Measurements from ENCODE around the gene CNBP.
"Not testable (repeated sequence)": the region's sequence is repeated elsewhere in the genome, so short reads cannot be mapped to it uniquely, and the experiment has no call there.

Gene CNBP

GRCh38 chr3:129184784-129185542, 1.3 kb upstream of the CNBP start:
- not testable (repeated sequence) for DNase-seq

- DNase-seq, result no peak
Observed at GRCh38 chr3:129184396-129184657, 631 bp upstream of the CNBP start.

GRCh38 chr3:129182390-129183185, 1.1 kb downstream of the CNBP start:
- no peak for DNase-seq

- DNase-seq, result no peak
Observed at GRCh38 chr3:129181819-129182218, 1.9 kb downstream of the CNBP start.

DNA sequence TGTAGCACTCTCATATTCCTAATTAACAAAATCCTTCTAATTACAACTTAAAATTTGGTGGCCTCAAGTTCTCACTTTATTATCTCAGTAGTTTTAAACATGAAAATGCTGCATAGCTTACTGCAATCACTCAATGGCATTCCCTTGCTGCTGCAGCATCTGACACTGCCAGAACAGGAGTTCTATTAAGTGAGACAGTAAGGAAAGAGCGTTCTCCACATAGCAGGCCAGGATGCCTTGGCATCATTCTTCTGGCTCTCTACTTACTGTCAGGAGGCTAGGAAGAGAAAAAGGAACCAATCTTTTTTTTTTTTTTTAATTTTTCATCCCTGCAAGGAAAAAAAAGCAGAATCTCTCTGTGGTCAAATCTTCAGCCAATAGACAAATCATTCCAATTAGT, 3.2 kb downstream of the CNBP start:
- no peak for DNase-seq

GRCh38 chr3:129176051-129176450, 7.6 kb downstream of the CNBP start:
- no peak for DNase-seq

DNA sequence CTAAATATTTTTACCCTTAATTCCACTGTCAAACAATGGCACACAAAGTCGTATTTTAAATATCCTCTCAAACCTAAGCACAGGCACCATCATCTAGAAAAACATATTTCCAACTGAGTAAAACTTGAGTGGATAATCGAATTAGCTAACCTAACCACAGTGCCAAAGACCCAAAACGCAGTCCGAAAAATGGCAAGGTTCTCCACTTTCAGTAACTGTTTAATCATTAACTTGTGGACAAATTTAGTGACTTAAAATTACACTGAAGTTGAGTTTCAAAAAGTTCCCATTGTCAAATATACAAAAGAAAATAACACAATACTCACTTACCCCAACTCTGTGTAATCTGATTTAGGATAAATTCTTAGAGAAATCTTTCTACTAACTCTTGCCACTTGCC, 10.0 kb downstream of the CNBP start:
- no peak for DNase-seq

DNA sequence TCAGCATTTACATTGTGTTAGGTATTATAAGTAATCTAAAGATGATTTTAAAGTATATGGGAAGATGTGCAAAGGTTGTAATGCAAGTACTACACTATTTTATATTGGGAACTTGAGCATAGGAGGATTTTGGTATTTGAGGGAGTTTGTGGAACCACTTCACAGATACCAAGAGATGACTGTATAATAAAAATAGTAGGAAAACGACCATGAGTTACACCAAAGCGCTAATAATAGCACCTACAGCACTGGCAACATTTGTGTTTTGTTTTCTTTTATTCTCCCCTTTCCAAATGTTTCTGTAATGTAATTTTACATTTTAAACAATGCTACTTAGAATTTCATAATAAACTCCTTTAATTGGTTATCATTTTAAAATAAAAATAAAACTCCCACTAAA, 10.5 kb downstream of the CNBP start:
- no peak for DNase-seq

- DNase-seq, result no peak
Observed at GRCh38 chr3:129166579-129167332, 16.9 kb downstream of the CNBP start.

DNA sequence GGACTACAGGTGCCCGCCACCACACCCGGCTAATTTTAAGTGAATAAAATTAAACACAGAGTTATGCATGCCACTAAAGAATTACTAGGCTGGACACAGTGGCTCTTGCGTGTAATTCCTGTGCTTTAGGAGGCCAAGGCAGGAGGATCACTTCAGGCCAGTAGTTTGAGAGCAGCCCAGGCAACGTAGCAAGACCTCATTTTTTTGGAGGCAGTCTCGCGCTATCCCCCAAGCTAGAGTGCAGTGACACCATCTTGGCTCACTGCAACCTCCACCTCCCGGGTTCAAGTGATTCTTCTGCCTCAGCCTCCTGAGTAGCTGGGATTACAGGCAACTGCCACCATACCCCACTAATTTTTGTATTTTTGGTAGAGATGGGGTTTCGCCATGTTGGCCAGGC, 18.1 kb downstream of the CNBP start:
- DNase-seq, result not testable (repeated sequence)

GRCh38 chr3:129164500-129164899, 19.2 kb downstream of the CNBP start:
- no peak for DNase-seq

GRCh38 chr3:129162729-129163579, 20.7 kb downstream of the CNBP start:
- DNase-seq, result no peak

- peak; percentile 13 for DNase-seq
Observed at GRCh38 chr3:129161860-129162271, 21.8 kb downstream of the CNBP start.

GRCh38 chr3:129160891-129161859, 22.5 kb downstream of the CNBP start, which contains the start of gene ISY1:
Gene ISY1 (minus strand): TSS chr3:129161063. CDS start chr3:129160975, 88 bp downstream.
- DNase-seq, result peak; percentile 77

DNA sequence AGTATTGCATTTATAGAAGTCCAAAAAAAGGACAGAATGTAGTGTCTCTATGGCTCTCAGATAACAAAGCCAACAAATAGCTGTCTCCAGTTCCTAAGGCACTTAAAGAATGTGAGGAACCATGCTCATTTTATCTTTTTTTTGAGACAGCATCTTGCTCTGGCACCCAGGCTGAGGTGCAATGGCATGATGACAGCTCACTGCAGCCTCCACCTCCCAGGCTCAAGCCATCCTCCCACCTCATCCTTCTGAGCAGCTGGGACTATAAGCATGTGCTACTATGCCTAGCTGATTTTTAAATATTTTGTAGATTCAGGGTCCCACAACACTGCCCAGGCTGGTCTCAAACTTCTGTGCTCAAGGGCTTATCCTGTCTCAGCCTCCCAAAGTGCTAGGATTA, 38.9 kb downstream of the CNBP start:
- no peak for DNase-seq

GRCh38 chr3:129141011-129141410, 42.7 kb downstream of the CNBP start:
- not testable (repeated sequence) for DNase-seq

GRCh38 chr3:129139911-129140310, 43.8 kb downstream of the CNBP start:
- DNase-seq, result no peak

DNA sequence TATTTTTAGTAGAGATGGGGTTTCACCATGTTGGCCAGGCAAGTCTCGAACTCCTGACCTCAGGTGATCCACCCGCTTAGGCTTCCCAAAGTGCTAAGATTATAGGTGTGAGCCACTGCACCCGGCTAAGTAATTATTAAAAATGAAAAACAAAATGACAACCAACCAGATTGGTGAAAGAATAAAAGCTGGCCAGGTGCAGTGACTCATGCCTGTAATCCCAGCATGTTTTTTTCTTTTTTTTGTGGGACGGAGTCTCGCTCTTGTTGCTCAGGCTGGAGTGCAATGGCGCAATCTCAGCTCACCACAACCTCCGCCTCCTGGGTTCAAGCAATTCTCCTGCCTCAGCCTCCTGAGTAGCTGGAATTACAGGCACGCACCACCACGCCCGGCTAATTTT, 47.4 kb downstream of the CNBP start:
- DNase-seq, result not testable (repeated sequence)

GRCh38 chr3:129132097-129132866, 51.4 kb downstream of the CNBP start:
- no peak for DNase-seq

GRCh38 chr3:129131465-129132088, 52.1 kb downstream of the CNBP start:
- DNase-seq, result no peak
